Endothelial cell of umbilical vein (primary cell): Measurements from ENCODE around the gene MCF2L.

Experiments used
- CTCF ChIP-seq, 2 donors: IDR thresholded peaks; 1 replicate in 1 of 2; 2 replicates in 1 of 2; pipeline ENCODE4 v1.5.1; 2011; ENCODE audit warnings: low read length in 2 of 2, mild to moderate bottlenecking in 2 of 2, moderate library complexity in 2 of 2, control low read depth in 1 of 2, inconsistent platforms in 1 of 2, low read depth in 1 of 2; ENCODE audit not compliant: insufficient read depth in 1 of 2; ENCODE audit errors: extremely low read depth in 1 of 2
- EZH2 ChIP-seq: IDR thresholded peaks from 2 replicates; pipeline ENCODE4 v1.6.1; 2012; ENCODE audit warnings: borderline replicate concordance, low read depth, mild to moderate bottlenecking, moderate library complexity, low read length, inconsistent platforms; ENCODE audit not compliant: severe bottlenecking
- FOS ChIP-seq: IDR thresholded peaks from 2 replicates; pipeline ENCODE4 v1.6.1; 2011; ENCODE audit warnings: mild to moderate bottlenecking, low read length, moderate library complexity, borderline replicate concordance; ENCODE audit not compliant: insufficient read depth
- GATA2 ChIP-seq: IDR thresholded peaks from 2 replicates; pipeline ENCODE4 v1.7.0; 2011; ENCODE audit warnings: low read depth, mild to moderate bottlenecking, moderate library complexity, mixed read lengths, low read length; ENCODE audit not compliant: insufficient read length, insufficient read depth
- JUN ChIP-seq: IDR thresholded peaks from 2 replicates; pipeline ENCODE4 v1.6.1; 2011; ENCODE audit warnings: borderline replicate concordance, low read depth; ENCODE audit not compliant: insufficient read length, insufficient read depth
- MYC ChIP-seq: IDR thresholded peaks from one replicate; pipeline ENCODE4 v1.6.1; 2011; ENCODE audit warnings: mild to moderate bottlenecking, low read depth, low read length
- POLR2A ChIP-seq: IDR thresholded peaks from 2 replicates; pipeline ENCODE4 v1.6.1; 2012; ENCODE audit warnings: low read depth, mild to moderate bottlenecking, control low read depth, low read length
- POLR2AphosphoS5 ChIP-seq: IDR thresholded peaks from 2 replicates; pipeline ENCODE4 v1.6.1; 2012; ENCODE audit warnings: low read depth, mild to moderate bottlenecking, control low read depth, low read length, moderate library complexity; ENCODE audit not compliant: insufficient read depth
- TF ChIP-seq, protein P1 (sequence below): IDR thresholded peaks from 2 replicates; pipeline ENCODE4 v1.6.1; 2011; ENCODE audit not compliant: insufficient read depth, insufficient read length

- no peak for TF ChIP-seq CTCF (IDR thresholded peaks at IDR 0.05; ENCODE audit: extremely low read depth in 1 of 2, insufficient read depth in 1 of 2, low read depth in 1 of 2, low read length in 2 of 2)
- no peak for TF ChIP-seq EZH2
- no peak for TF ChIP-seq POLR2A
- no peak for TF ChIP-seq POLR2AphosphoS5
- TF ChIP-seq, protein P1, sequence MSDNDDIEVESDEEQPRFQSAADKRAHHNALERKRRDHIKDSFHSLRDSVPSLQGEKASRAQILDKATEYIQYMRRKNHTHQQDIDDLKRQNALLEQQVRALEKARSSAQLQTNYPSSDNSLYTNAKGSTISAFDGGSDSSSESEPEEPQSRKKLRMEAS = no peak
- no peak for TF ChIP-seq FOS
- TF ChIP-seq MYC = no peak
- TF ChIP-seq GATA2 = no peak
- no peak for TF ChIP-seq JUN
Measured at GRCh38 chr13:113073942-113074341, 104.9 kb downstream of the MCF2L start.
